ENCODE data around the gene DNMBP.

GRCh38 chr10:99844433-99844955 is 165.3 kb downstream of the DNMBP start:
- no peak for TF ChIP-seq EZH2 (IDR thresholded peaks at IDR 0.05; ENCODE audit: insufficient read depth, poor library complexity, severe bottlenecking)
- no peak for TF ChIP-seq EZH2phosphoT487 (IDR thresholded peaks at IDR 0.05; ENCODE audit: insufficient read depth, low read depth)
